OCI-LY1 (cell line): ENCODE data around the gene GLIPR2.

Experiments
- CTCF ChIP-seq: fragments of 200-600 bp; sonication (generic), shearing (Covaris generic); IDR thresholded peaks from 2 replicates; pipeline ENCODE4 v1.5.1; 2017; ENCODE audit warnings: mild to moderate bottlenecking, antibody characterized with exemption, low read length, moderate library complexity, mixed read lengths
- EZH2 ChIP-seq: fragments of 200-600 bp; sonication (generic), shearing (Covaris generic); IDR thresholded peaks from 2 replicates; pipeline ENCODE4 v1.8.0; 2017; ENCODE audit warnings: borderline replicate concordance, mixed run types, mild to moderate bottlenecking, antibody characterized with exemption, low read length, moderate library complexity, mixed read lengths

- TF ChIP-seq CTCF: no peak
- TF ChIP-seq EZH2: no peak
Measured at GRCh38 chr9:36136272-36136893, at the start of gene GLIPR2.
